HG03558 (cell line): ENCODE measurements around the gene MAST4.

ENCODE experiments used
- ATAC-seq: cut with Tn5 transposase; IDR thresholded peaks from one replicate; pipeline ENCODE4 v1.9.1; 2021; ENCODE audit warnings: moderate number of reproducible peaks; ENCODE audit not compliant: unreplicated experiment; ENCODE audit errors: extremely low read depth

The MAST4 gene

GRCh38 chr5:67027171-67027570 lies 431.0 kb downstream of the MAST4 start:
- ATAC-seq = no peak

GRCh38 chr5:67028371-67028770 lies 432.2 kb downstream of the MAST4 start:
- ATAC-seq = no peak

- no peak for ATAC-seq
These were observed 432.7 kb downstream of the MAST4 start for GRCh38 chr5:67028941-67029340.

- no peak for ATAC-seq
These were observed 433.3 kb downstream of the MAST4 start for GRCh38 chr5:67029481-67029880.

- no peak for ATAC-seq
These were observed 434.3 kb downstream of the MAST4 start for GRCh38 chr5:67030289-67031056.

- no peak for ATAC-seq
These were observed 434.9 kb downstream of the MAST4 start for GRCh38 chr5:67031057-67031443.

- no peak for ATAC-seq
These were observed 435.5 kb downstream of the MAST4 start for GRCh38 chr5:67031692-67032091.

GRCh38 chr5:67032921-67033664 lies 436.9 kb downstream of the MAST4 start:
- ATAC-seq = no peak

- ATAC-seq = no peak
These were observed 437.9 kb downstream of the MAST4 start for GRCh38 chr5:67033880-67034651.

GRCh38 chr5:67035098-67035740 lies 439.0 kb downstream of the MAST4 start:
- ATAC-seq = no peak

- ATAC-seq = no peak
These were observed 441.0 kb downstream of the MAST4 start for GRCh38 chr5:67037171-67037570.

- no peak for ATAC-seq
These were observed 442.8 kb downstream of the MAST4 start for GRCh38 chr5:67038817-67039603.

- no peak for ATAC-seq
These were observed 446.2 kb downstream of the MAST4 start for GRCh38 chr5:67042176-67043003.

- ATAC-seq = no peak
These were observed 447.8 kb downstream of the MAST4 start for GRCh38 chr5:67043796-67044511.

GRCh38 chr5:67045816-67046740 lies 449.9 kb downstream of the MAST4 start:
- ATAC-seq = no peak

GRCh38 chr5:67047160-67047559 lies 451.0 kb downstream of the MAST4 start:
- ATAC-seq = no peak

- ATAC-seq = no peak
These were observed 451.4 kb downstream of the MAST4 start for GRCh38 chr5:67047616-67048015.
